Keratinocyte (primary cell): ENCODE measurements around the gene CGB5. TPM values are rescaled to one million over a fixed set of nuclear protein-coding genes. Genes with fewer than 3 reads are reported as not detected.
A peak's percentile ranks its signal among the peaks of the same experiment; 100 is the strongest.

Experiments
- DNase-seq: peaks from one replicate; pipeline ENCODE4 v3.0.0-alpha.2; 2011; ENCODE audit warnings: low read depth, missing footprints, low spot score
- FAIRE-seq: peaks from 2 replicates; lab custom pipeline; 2011; peaks lifted over from hg19 to GRCh38; lab: Jason Lieb, UNC
- H2AFZ ChIP-seq: 2 replicates; pipeline ENCODE4 v1.6.0; 2012; ENCODE audit warnings: low read length, control low read depth, inconsistent platforms; ENCODE audit not compliant: control insufficient read depth
- H3K27ac ChIP-seq: 2 replicates; pipeline ENCODE4 v1.5.1; 2011; ENCODE audit warnings: low read length; ENCODE audit not compliant: control insufficient read depth, insufficient read depth
- H3K27me3 ChIP-seq: 3 replicates; pipeline ENCODE4 v1.6.0; 2011; ENCODE audit warnings: low read length; ENCODE audit not compliant: control insufficient read depth, insufficient read depth; ENCODE audit errors: extremely low read depth
- H3K36me3 ChIP-seq, 2 experiments: 2 replicates in 1 of 2; 3 replicates in 1 of 2; pipeline ENCODE4 v1.5.1; 2011; ENCODE audit warnings: low read length in 2 of 2, mild to moderate bottlenecking in 1 of 2; ENCODE audit not compliant: control insufficient read depth in 2 of 2, insufficient read depth in 2 of 2; ENCODE audit errors: extremely low read depth in 1 of 2
- H3K4me1 ChIP-seq: 3 replicates; pipeline ENCODE4 v1.5.1; 2011; ENCODE audit warnings: low read length; ENCODE audit not compliant: control insufficient read depth, insufficient read depth; ENCODE audit errors: extremely low read depth
- H3K4me2 ChIP-seq: 3 replicates; pipeline ENCODE4 v1.6.0; 2011; ENCODE audit warnings: low read depth, low read length; ENCODE audit not compliant: control insufficient read depth, insufficient read depth; ENCODE audit errors: extremely low read depth
- H3K4me3 ChIP-seq, 3 experiments: fragments of 200-600 bp in 1 of 3; sonication (generic) in 1 of 3; 2 replicates in 2 of 3; 3 replicates in 1 of 3; pipeline ENCODE4 v1.5.1; 2011 to 2016; ENCODE audit warnings: low read length in 3 of 3, mild to moderate bottlenecking in 3 of 3, control low read depth in 2 of 3, inconsistent platforms in 1 of 3, low read depth in 1 of 3, mixed read lengths in 1 of 3, mixed run types in 1 of 3, moderate library complexity in 1 of 3; ENCODE audit not compliant: control insufficient read depth in 2 of 3, insufficient read depth in 2 of 3; ENCODE audit errors: extremely low read depth in 1 of 3
- H3K79me2 ChIP-seq: 2 replicates; pipeline ENCODE4 v1.6.0; 2012; ENCODE audit warnings: low read length; ENCODE audit not compliant: control insufficient read depth, insufficient read depth
- H3K9ac ChIP-seq: 3 replicates; pipeline ENCODE4 v1.6.0; 2011; ENCODE audit warnings: low read length; ENCODE audit not compliant: control insufficient read depth, insufficient read depth; ENCODE audit errors: extremely low read depth
- H3K9me1 ChIP-seq: 3 replicates; pipeline ENCODE4 v1.6.0; 2011; ENCODE audit warnings: low read length; ENCODE audit not compliant: control insufficient read depth, insufficient read depth; ENCODE audit errors: extremely low read depth
- H3K9me3 ChIP-seq: 2 replicates; pipeline ENCODE4 v1.5.1; 2012; ENCODE audit warnings: low read depth, low read length; ENCODE audit not compliant: control insufficient read depth
- H4K20me1 ChIP-seq: 3 replicates; pipeline ENCODE4 v1.6.0; 2011; ENCODE audit warnings: low read length; ENCODE audit not compliant: control insufficient read depth, insufficient read depth; ENCODE audit errors: extremely low read depth
- CTCF ChIP-seq, 3 experiments: IDR thresholded peaks in 1 of 3; conservative IDR thresholded peaks in 1 of 3; optimal IDR thresholded peaks in 1 of 3; 2 replicates in 2 of 3; 3 replicates in 1 of 3; pipeline versions ENCODE3 to v1.5.1; 2011; ENCODE audit warnings: low read length in 3 of 3, mild to moderate bottlenecking in 3 of 3, moderate library complexity in 2 of 3, control low read depth in 1 of 3, inconsistent platforms in 1 of 3; ENCODE audit not compliant: insufficient read depth in 2 of 3; ENCODE audit errors: extremely low read depth in 1 of 3
- EZH2 ChIP-seq: IDR thresholded peaks from one replicate; pipeline ENCODE4 v1.6.1; 2012; ENCODE audit warnings: inconsistent platforms, mild to moderate bottlenecking, low read length, moderate library complexity
- dilution Hi-C: fragments of 300-500 bp; cut with MboI; formaldehyde crosslinking; loops from one replicate; pipeline ENCODE4 v1.7.0; 2020; ENCODE audit warnings: low sequenced_read_pairs; ENCODE audit not compliant: extremely low pct_ligation_motif_present
- polyA plus RNA-seq, 5 experiments: library from polyadenylated mRNA; depleted of rRNA in 3 of 5; stranded (reverse) in 3 of 5; stranded (forward) in 1 of 5; unstranded in 1 of 5; fragments of >200 nt; gene quantifications; 1 replicate in 1 of 5; 2 replicates in 3 of 5; 3 replicates in 1 of 5; pipeline versions ENCODE4 v1.2.1 to v1.2.3, GENCODE V29; 2011 to 2012; ENCODE audit warnings: missing spikeins in 2 of 5, low read depth in 1 of 5, low replicate concordance in 1 of 5

CGB5 gene
- polyA plus RNA-seq, 1 donor (not counting 4 experiments of a cell fraction or from before 2014, with no cell fraction given) = 0.21 TPM

- H3K9ac ChIP-seq = no peak overlapping the region
- peaks cover 6 to 18% of the 10 kb centered on the region in 2 experiments for H3K36me3 ChIP-seq
- peaks cover 18% of the 10 kb centered on the region for H3K4me1 ChIP-seq
- no peaks in the 10 kb centered on the region for H3K79me2 ChIP-seq
- H2AFZ ChIP-seq = no peak overlapping the region
- no peaks in the 10 kb centered on the region for H3K9me3 ChIP-seq
- TF ChIP-seq EZH2 (no peak), CTCF (optimal IDR thresholded peaks at IDR 0.05 in 1 of 3, IDR thresholded peaks at IDR 0.05 in 1 of 3, conservative IDR thresholded peaks at IDR 0.05 in 1 of 3; ENCODE audit: extremely low read depth in 1 of 3, insufficient read depth in 2 of 3, low read length in 3 of 3) (no peak)
- no peak for DNase-seq
- H3K4me2 ChIP-seq = no peak overlapping the region
- H3K4me3 ChIP-seq = no peak overlapping the region
- H3K27me3 ChIP-seq = peaks cover 11% of the 10 kb centered on the region
- dilution Hi-C loops = no loop called here
- FAIRE-seq = no peak
- no peak overlapping the region for H3K27ac ChIP-seq
- H3K9me1 ChIP-seq = no peaks in the 10 kb centered on the region
- H4K20me1 ChIP-seq = no peaks in the 10 kb centered on the region
Observed at GRCh38 chr19:49016067-49016839, 27.4 kb upstream of the CGB5 start.

DNA sequence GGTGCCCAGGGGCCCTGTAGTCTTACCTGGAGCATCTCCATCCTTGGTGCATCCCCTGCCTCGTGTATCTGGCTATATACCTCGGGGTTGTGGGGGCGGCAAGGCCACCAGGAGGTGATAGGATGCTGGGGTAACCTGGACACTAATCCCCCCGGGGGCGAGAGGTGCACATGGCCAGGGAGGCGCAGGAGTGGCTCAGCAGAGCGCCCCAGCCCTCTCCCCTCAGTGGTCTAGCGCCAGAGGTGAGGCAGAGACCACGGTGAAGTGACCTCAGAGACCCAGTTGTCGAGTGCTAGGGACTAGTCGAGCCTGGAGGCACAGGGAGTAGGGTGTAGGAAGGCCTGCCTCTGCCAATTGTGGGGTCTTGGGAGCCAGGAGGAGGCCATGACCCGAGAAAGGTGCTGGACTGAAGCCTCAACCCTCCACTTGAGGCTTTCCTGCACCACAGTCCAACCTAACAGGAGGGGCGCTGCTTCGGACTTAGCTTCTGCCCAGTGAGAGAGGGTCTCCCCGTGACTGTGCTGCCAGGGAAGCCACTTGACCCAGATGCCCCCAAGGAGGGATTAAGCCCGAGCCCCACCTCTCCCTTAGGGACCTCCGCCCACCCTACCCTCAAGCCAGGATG is 26.5 kb upstream of the CGB5 start, which contains the start of gene LHB:
Gene LHB, minus strand, starts transcription at position 51 of the 625 bp plus-strand sequence. Its CDS starts 10 bp downstream, at position 41.
- dilution Hi-C loops = no loop called here
- peaks cover 0 to 14% of the 10 kb centered on the region in 2 experiments for H3K36me3 ChIP-seq
- peak within 1 kb of the TSS; percentile 81 for H3K4me2 ChIP-seq
- peaks cover 11% of the 10 kb centered on the region for H3K27me3 ChIP-seq
- H3K9me3 ChIP-seq = no peaks in the 10 kb centered on the region
- no peaks in the 10 kb centered on the region for H3K79me2 ChIP-seq
- H2AFZ ChIP-seq = no peak within 1 kb of the TSS
- H3K9ac ChIP-seq = no peak within 1 kb of the TSS
- H3K27ac ChIP-seq = no peak within 1 kb of the TSS
- FAIRE-seq (no peak), DNase-seq (no peak)
- H3K9me1 ChIP-seq = no peaks in the 10 kb centered on the region
- H4K20me1 ChIP-seq = no peaks in the 10 kb centered on the region
- no peak for TF ChIP-seq CTCF (optimal IDR thresholded peaks at IDR 0.05 in 1 of 3, IDR thresholded peaks at IDR 0.05 in 1 of 3, conservative IDR thresholded peaks at IDR 0.05 in 1 of 3; ENCODE audit: extremely low read depth in 1 of 3, insufficient read depth in 2 of 3, low read length in 3 of 3)
- no peak for TF ChIP-seq EZH2
- peak within 1 kb of the TSS; percentile 14 to 56 (median 35) for H3K4me3 ChIP-seq
- peaks cover 18% of the 10 kb centered on the region for H3K4me1 ChIP-seq
